GM12874 (cell line): Measurements from ENCODE around the gene GAP43.

Experiments used
- CTCF ChIP-seq: IDR thresholded peaks from 2 replicates; pipeline ENCODE4 v1.5.1; 2011; ENCODE audit warnings: low read depth, mild to moderate bottlenecking, control low read depth, low read length, moderate library complexity; ENCODE audit not compliant: insufficient read depth

Gene GAP43

GRCh38 chr3:115699706-115700105 is 76.4 kb downstream of the GAP43 start:
- no peak for TF ChIP-seq CTCF

DNA sequence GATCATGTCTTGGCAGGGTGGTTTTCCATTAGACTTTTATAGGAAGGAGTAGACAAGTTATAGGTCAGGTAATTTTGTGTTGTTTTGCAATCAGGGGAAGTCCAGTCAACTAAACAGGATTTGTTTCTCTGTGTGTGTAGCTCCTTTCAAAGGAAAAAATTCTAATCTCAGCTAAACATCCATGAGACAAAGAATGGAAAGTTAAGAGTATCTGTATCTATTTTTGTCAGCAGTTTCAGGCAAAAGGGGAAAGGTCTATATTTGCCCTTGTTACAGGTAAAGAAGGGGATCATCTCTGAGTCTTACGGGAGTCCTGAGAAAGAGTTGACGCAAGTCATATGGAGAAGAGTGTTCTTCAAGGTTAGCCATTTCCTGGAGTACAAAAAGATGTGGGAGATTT is 79.3 kb downstream of the GAP43 start:
- no peak for TF ChIP-seq CTCF

DNA sequence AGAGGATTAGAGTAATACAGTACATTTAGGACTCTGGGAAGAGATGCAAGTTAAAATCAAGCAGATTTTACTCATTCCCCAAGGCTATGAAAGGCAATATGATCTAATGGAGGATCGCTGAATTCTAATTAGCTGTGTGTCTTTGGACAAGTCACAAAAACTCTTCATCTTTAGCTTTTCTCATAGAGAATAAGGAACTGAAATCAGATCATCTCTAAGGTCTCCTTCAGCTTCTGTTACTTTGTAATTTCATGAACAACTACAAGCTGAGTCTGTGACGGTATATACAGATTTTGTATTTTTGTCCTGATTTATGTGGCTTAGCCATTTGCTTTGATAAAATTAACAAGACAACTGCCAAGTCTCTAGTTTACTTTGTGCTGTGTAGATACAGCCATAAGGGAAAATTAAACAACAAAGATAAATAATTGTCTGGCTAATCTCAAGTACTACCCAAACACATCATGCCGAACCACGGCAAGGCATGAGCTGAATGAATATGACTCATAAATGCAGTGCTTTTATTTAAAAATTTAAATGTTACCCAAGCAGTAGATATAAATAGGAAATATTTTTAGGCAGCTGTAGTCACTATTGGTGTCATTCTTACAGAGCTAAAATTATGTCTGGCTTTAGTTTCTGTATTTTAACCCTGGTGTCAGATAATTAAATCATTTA is 81.5 kb downstream of the GAP43 start:
- no peak for TF ChIP-seq CTCF

DNA sequence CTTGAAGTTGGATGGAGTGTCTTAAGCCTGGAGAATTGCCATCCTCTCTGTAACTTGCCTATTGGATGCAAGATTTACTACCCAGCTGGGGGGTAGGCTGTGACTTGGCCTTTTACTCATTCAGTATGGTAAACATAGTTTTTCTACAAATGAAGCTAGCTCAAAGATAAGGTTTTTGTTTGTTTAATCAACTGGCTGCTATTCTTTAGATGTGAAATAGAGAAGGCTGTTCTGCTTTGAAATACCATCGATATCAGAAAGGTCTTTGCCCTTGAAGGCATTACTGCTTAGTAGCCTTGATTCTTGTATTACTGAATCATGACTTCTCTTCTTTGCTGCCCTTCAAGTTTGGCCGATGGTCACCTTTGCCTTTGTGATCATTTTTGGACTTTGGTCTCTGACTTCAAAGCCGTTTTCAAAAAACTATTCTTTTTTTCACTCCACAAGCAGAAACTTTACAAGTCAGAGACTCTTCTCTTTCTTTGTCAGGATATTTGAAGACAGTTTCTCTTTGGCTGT is 83.1 kb downstream of the GAP43 start:
- TF ChIP-seq CTCF = no peak

DNA sequence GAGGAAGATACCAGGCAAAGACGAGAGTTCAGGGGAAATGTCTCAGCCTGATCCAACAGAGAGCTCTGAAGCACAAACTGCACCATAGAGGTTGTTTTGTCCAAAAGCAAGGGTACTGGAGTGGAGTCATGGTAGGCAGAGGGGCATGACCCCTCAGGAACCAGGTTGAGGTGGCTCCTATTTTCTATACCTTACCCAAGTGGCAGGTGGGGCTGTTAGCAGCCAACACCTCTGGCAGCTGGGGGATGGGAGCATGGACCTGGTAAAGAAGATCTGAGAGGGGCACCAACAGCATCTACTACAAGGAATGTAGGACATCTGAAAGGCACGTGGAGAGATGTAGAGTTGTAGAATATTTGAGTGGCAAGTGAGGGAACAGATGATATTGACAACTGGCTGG is 85.2 kb downstream of the GAP43 start:
- no peak for TF ChIP-seq CTCF

GRCh38 chr3:115709093-115709492 is 85.8 kb downstream of the GAP43 start:
- TF ChIP-seq CTCF = no peak

DNA sequence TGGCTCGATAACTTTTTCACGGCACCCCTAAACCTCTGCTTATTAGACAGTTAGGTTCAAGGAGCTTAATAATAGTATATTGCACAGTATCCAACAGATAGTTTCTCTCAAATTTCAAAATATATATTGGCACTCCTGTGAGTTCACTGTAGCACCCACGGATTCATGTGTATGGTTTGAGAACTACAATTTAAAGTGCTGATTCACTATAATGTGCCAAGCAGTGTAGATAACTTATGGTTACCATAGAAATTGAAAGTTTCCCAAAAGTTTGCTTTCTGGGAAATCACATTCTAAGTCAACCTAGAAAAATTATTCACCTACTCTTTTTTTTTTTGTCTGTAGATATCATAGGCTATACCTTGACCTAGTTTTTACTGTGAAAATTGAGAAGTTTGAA is 86.6 kb downstream of the GAP43 start:
- TF ChIP-seq CTCF = no peak

- TF ChIP-seq CTCF = no peak
Measured at GRCh38 chr3:115710799-115711198, 87.5 kb downstream of the GAP43 start.
